Activated CD4-positive, alpha-beta T cell treated with anti-CD3 and anti-CD28 coated beads, Interleukin-2, Interleukin-4, amounts not matched to agents 100 ng/mL and 50 ng/mL, durations not matched to agents 16 hours and 8 hours (primary cell): ENCODE results near the gene CCDC38.
A peak's percentile ranks its signal among the peaks of the same experiment; 100 is the strongest.
"Not testable (repeated sequence)": the region's sequence is repeated elsewhere in the genome, so short reads cannot be mapped to it uniquely, and the experiment has no call there.

Experiments used
- DNase-seq: peaks from one replicate; pipeline ENCODE4 v3.0.0-alpha.2; 2020; ENCODE audit warnings: low spot score

CCDC38 gene

GRCh38 chr12:95942524-95943329, at the start of gene CCDC38:
Gene CCDC38 (minus strand): TSS chr12:95942614. CDS start chr12:95936509, 6,105 bp downstream.
- peak; percentile 90 for DNase-seq

- DNase-seq, result no peak
These were observed 47.7 kb upstream of the CCDC38 start for GRCh38 chr12:95990136-95990535.

- DNase-seq, result no peak
These were observed 47.2 kb upstream of the CCDC38 start for GRCh38 chr12:95989504-95990123.

GRCh38 chr12:95988506-95989275, 46.3 kb upstream of the CCDC38 start:
- DNase-seq, result no peak

GRCh38 chr12:95986635-95987570, 44.5 kb upstream of the CCDC38 start:
- DNase-seq, result no peak

- DNase-seq, result no peak
These were observed 42.3 kb upstream of the CCDC38 start for GRCh38 chr12:95984682-95985081.

- no peak for DNase-seq
These were observed 40.2 kb upstream of the CCDC38 start for GRCh38 chr12:95982602-95983001.

GRCh38 chr12:95980437-95980836, 38.0 kb upstream of the CCDC38 start:
- no peak for DNase-seq

- no peak for DNase-seq
These were observed 36.4 kb upstream of the CCDC38 start for GRCh38 chr12:95978774-95979173.

GRCh38 chr12:95978351-95978750, 35.9 kb upstream of the CCDC38 start:
- no peak for DNase-seq

- DNase-seq, result no peak
These were observed 35.4 kb upstream of the CCDC38 start for GRCh38 chr12:95977764-95978305.

- no peak for DNase-seq
These were observed 34.0 kb upstream of the CCDC38 start for GRCh38 chr12:95976416-95976832.

GRCh38 chr12:95975491-95975890, 33.1 kb upstream of the CCDC38 start:
- DNase-seq, result no peak

- DNase-seq, result no peak
These were observed 31.9 kb upstream of the CCDC38 start for GRCh38 chr12:95974358-95974757.

- DNase-seq, result no peak
These were observed 30.5 kb upstream of the CCDC38 start for GRCh38 chr12:95972832-95973456.

GRCh38 chr12:95970905-95971304, 28.5 kb upstream of the CCDC38 start:
- no peak for DNase-seq

GRCh38 chr12:95969116-95969515, 26.7 kb upstream of the CCDC38 start:
- not testable (repeated sequence) for DNase-seq

GRCh38 chr12:95967301-95967700, 24.9 kb upstream of the CCDC38 start:
- DNase-seq, result no peak

- DNase-seq, result no peak
These were observed 24.0 kb upstream of the CCDC38 start for GRCh38 chr12:95966287-95966870.

- no peak for DNase-seq
These were observed 20.7 kb upstream of the CCDC38 start for GRCh38 chr12:95963096-95963495.

- DNase-seq, result no peak
These were observed 19.8 kb upstream of the CCDC38 start for GRCh38 chr12:95962222-95962621.
